Small intestine (tissue), 7 donors: ENCODE data around the gene ARHGEF10L. TPM values are rescaled to one million over a fixed set of nuclear protein-coding genes. Genes with fewer than 3 reads are reported as not detected.

Source experiments
- DNase-seq, 2 donors: peaks; one replicate each; pipeline versions ENCODE4 v3.0.0 to v3.0.0-alpha.2; 2013
- FAIRE-seq: peaks from 2 replicates; lab custom pipeline; 2012; peaks lifted over from hg19 to GRCh38; lab: Jason Lieb, UNC
- H3K27ac ChIP-seq, 3 donors: one replicate each; pipeline ENCODE4 v1.5.1; 2013; ENCODE audit warnings: low read length in 2 of 3, mild to moderate bottlenecking in 2 of 3, control low read depth in 1 of 3, inconsistent platforms in 1 of 3, low read depth in 1 of 3, moderate library complexity in 1 of 3
- H3K27me3 ChIP-seq, 3 donors: one replicate each; pipeline ENCODE4 v1.6.1; 2013; ENCODE audit warnings: low read length in 3 of 3, inconsistent platforms in 1 of 3; ENCODE audit not compliant: control insufficient read depth in 3 of 3, insufficient read depth in 3 of 3
- H3K36me3 ChIP-seq, 3 donors: one replicate each; pipeline ENCODE4 v1.6.1; 2013; ENCODE audit warnings: low read length in 3 of 3, inconsistent platforms in 1 of 3, low read depth in 1 of 3, mild to moderate bottlenecking in 1 of 3, moderate library complexity in 1 of 3; ENCODE audit not compliant: control insufficient read depth in 3 of 3, insufficient read depth in 2 of 3
- H3K4me1 ChIP-seq, 3 donors: one replicate each; pipeline ENCODE4 v1.6.1; 2013; ENCODE audit warnings: low read length in 2 of 3, inconsistent platforms in 1 of 3, low read depth in 1 of 3, mild to moderate bottlenecking in 1 of 3, moderate library complexity in 1 of 3; ENCODE audit not compliant: control insufficient read depth in 3 of 3, insufficient read depth in 2 of 3
- H3K4me3 ChIP-seq, 3 donors: one replicate each; pipeline ENCODE4 v1.5.1; 2013; ENCODE audit warnings: low read length in 3 of 3, control low read depth in 1 of 3, inconsistent platforms in 1 of 3, low read depth in 1 of 3, mild to moderate bottlenecking in 1 of 3, moderate library complexity in 1 of 3
- H3K9me3 ChIP-seq, 2 donors: one replicate each; pipeline ENCODE4 v1.6.1; 2013; ENCODE audit warnings: low read depth in 1 of 2, low read length in 1 of 2; ENCODE audit not compliant: control insufficient read depth in 2 of 2, insufficient read depth in 1 of 2
- WGBS, 3 donors: extraction: QIAGEN DNeasy Blood & Tissue Kit; methylation state at CpG; one replicate each; pipeline ENCODE4 v1.1.7; 2013; 5-methylcytosine and 5-hydroxymethylcytosine counted together
- polyA plus RNA-seq, 4 donors: library from polyadenylated mRNA; stranded (reverse) in 3 of 4; unstranded in 1 of 4; fragments of 200-250 nt in 3 of 4; fragments of 120-200 nt in 1 of 4; gene quantifications; one replicate each; pipeline versions ENCODE4 v1.2.1 to v1.2.3, GENCODE V29; 2013
- donor health status: healthy with polysubstance abuse.
- donor health status: control.
- donor health status: control.
- donor health status: Bipolar disorder and iron deficiency.
- donor health status: healthy.

The ARHGEF10L gene
- polyA plus RNA-seq, 4 donors: 5.6 to 120 (median 35.0) TPM

GRCh38 chr1:17607644-17608581, 68.4 kb downstream of the ARHGEF10L start:
- FAIRE-seq: no peak
- DNase-seq: no peak
- H3K4me1 ChIP-seq: peaks cover 0 to under 1% (median 0%) of the 10 kb centered on the region in 3 donors
- no peak overlapping the region for H3K27ac ChIP-seq
- H3K27me3 ChIP-seq: no peaks in the 10 kb centered on the region
- H3K9me3 ChIP-seq: no peaks in the 10 kb centered on the region
- H3K4me3 ChIP-seq: no peak overlapping the region
- 90 to 92% (median 92%) methylated on average over 33 to 34 of the region's 34 CpGs for WGBS, 3 donors
- H3K36me3 ChIP-seq: peaks cover 0 to 90% (median 0%) of the 10 kb centered on the region in 3 donors

GRCh38 chr1:17609529-17609928, 70.0 kb downstream of the ARHGEF10L start:
- 82 to 89% (median 88%) methylated on average over 5 of the region's 5 CpGs for WGBS, 3 donors
- DNase-seq (no peak), FAIRE-seq (no peak)
- Histone ChIP-seq H3K9me3 (no peaks in the 10 kb centered on the region), H3K27me3 (no peaks in the 10 kb centered on the region), H3K27ac (no peak overlapping the region), H3K4me1 (no peaks in the 10 kb centered on the region), H3K4me3 (no peak overlapping the region), H3K36me3 (peaks cover 0 to 89% (median 0%) of the 10 kb centered on the region in 3 donors)

- Histone ChIP-seq H3K27ac (no peak overlapping the region), H3K4me1 (no peaks in the 10 kb centered on the region), H3K36me3 (peaks cover 0 to 88% (median 0%) of the 10 kb centered on the region in 3 donors), H3K4me3 (no peak overlapping the region), H3K9me3 (no peaks in the 10 kb centered on the region), H3K27me3 (no peaks in the 10 kb centered on the region)
- DNase-seq (no peak), FAIRE-seq (no peak)
- WGBS, 3 donors: 76 to 80% (median 79%) methylated on average over 5 of the region's 5 CpGs
Observed at GRCh38 chr1:17610085-17610484, 70.6 kb downstream of the ARHGEF10L start.

- WGBS, 3 donors: 75 to 85% (median 75%) methylated on average over 5 of the region's 5 CpGs
- no peak for FAIRE-seq
- peaks cover 0 to 88% (median 0%) of the 10 kb centered on the region in 3 donors for H3K36me3 ChIP-seq
Observed at GRCh38 chr1:17610713-17611112, 71.2 kb downstream of the ARHGEF10L start.

GRCh38 chr1:17611991-17612390, 72.5 kb downstream of the ARHGEF10L start:
- no peak for FAIRE-seq
- WGBS, 3 donors: 64 to 83% (median 70%) methylated on average over 1 of the region's 1 CpG

More at GRCh38 chr1:17610713-17611112, 71.2 kb downstream of the ARHGEF10L start:
- H3K27me3 ChIP-seq: no peaks in the 10 kb centered on the region
- H3K4me1 ChIP-seq: no peaks in the 10 kb centered on the region
- H3K4me3 ChIP-seq: no peak overlapping the region
- DNase-seq: no peak
- no peak overlapping the region for H3K27ac ChIP-seq
- no peaks in the 10 kb centered on the region for H3K9me3 ChIP-seq

GRCh38 chr1:17612831-17613230, 73.3 kb downstream of the ARHGEF10L start:
- Histone ChIP-seq H3K4me3 (no peak overlapping the region), H3K36me3 (peaks cover 0 to 88% (median 0%) of the 10 kb centered on the region in 3 donors), H3K27ac (no peak overlapping the region), H3K9me3 (no peaks in the 10 kb centered on the region), H3K4me1 (no peaks in the 10 kb centered on the region), H3K27me3 (no peaks in the 10 kb centered on the region)
- no peak for FAIRE-seq
- no peak for DNase-seq
- WGBS, 3 donors: 88 to 90% (median 88%) methylated on average over 10 of the region's 10 CpGs

More at GRCh38 chr1:17611991-17612390, 72.5 kb downstream of the ARHGEF10L start:
- Histone ChIP-seq H3K9me3 (no peaks in the 10 kb centered on the region), H3K27ac (no peak overlapping the region), H3K36me3 (peaks cover 0 to 88% (median 0%) of the 10 kb centered on the region in 3 donors), H3K27me3 (no peaks in the 10 kb centered on the region), H3K4me1 (no peaks in the 10 kb centered on the region), H3K4me3 (no peak overlapping the region)
- no peak for DNase-seq

GRCh38 chr1:17614586-17614985, 75.1 kb downstream of the ARHGEF10L start:
- no peak for DNase-seq
- Histone ChIP-seq H3K27ac (no peak overlapping the region), H3K36me3 (peaks cover 0 to 88% (median 0%) of the 10 kb centered on the region in 3 donors), H3K4me3 (no peak overlapping the region), H3K4me1 (no peaks in the 10 kb centered on the region), H3K9me3 (no peaks in the 10 kb centered on the region), H3K27me3 (no peaks in the 10 kb centered on the region)
- FAIRE-seq: no peak
- 76 to 84% (median 79%) methylated on average over 4 of the region's 4 CpGs for WGBS, 3 donors

GRCh38 chr1:17615157-17615556, 75.7 kb downstream of the ARHGEF10L start:
- DNase-seq: no peak
- peaks cover 0 to 88% (median 0%) of the 10 kb centered on the region in 3 donors for H3K36me3 ChIP-seq
- 86 to 95% (median 88%) methylated on average over 11 of the region's 11 CpGs for WGBS, 3 donors

More at GRCh38 chr1:17615157-17615556, 75.7 kb downstream of the ARHGEF10L start:
- H3K27ac ChIP-seq: no peak overlapping the region
- FAIRE-seq: no peak
- H3K9me3 ChIP-seq: no peaks in the 10 kb centered on the region
- H3K4me1 ChIP-seq: no peaks in the 10 kb centered on the region
- no peak overlapping the region for H3K4me3 ChIP-seq
- H3K27me3 ChIP-seq: no peaks in the 10 kb centered on the region
